Fibroblast of lung (primary cell): Measurements from ENCODE around the gene AP1S3.

ENCODE experiments used
- CTCF ChIP-seq, 2 donors: IDR thresholded peaks in 1 of 2; conservative IDR thresholded peaks in 1 of 2; 1 replicate in 1 of 2; 2 replicates in 1 of 2; pipeline ENCODE4 v1.5.1; 2011 to 2012; ENCODE audit warnings: low read length in 2 of 2, control low read depth in 1 of 2, inconsistent platforms in 1 of 2, low read depth in 1 of 2, mild to moderate bottlenecking in 1 of 2
- EZH2 ChIP-seq: IDR thresholded peaks from 2 replicates; pipeline ENCODE4 v1.5.1; 2012; ENCODE audit warnings: low read length, control low read depth, mild to moderate bottlenecking; ENCODE audit errors: missing control alignments

DNA sequence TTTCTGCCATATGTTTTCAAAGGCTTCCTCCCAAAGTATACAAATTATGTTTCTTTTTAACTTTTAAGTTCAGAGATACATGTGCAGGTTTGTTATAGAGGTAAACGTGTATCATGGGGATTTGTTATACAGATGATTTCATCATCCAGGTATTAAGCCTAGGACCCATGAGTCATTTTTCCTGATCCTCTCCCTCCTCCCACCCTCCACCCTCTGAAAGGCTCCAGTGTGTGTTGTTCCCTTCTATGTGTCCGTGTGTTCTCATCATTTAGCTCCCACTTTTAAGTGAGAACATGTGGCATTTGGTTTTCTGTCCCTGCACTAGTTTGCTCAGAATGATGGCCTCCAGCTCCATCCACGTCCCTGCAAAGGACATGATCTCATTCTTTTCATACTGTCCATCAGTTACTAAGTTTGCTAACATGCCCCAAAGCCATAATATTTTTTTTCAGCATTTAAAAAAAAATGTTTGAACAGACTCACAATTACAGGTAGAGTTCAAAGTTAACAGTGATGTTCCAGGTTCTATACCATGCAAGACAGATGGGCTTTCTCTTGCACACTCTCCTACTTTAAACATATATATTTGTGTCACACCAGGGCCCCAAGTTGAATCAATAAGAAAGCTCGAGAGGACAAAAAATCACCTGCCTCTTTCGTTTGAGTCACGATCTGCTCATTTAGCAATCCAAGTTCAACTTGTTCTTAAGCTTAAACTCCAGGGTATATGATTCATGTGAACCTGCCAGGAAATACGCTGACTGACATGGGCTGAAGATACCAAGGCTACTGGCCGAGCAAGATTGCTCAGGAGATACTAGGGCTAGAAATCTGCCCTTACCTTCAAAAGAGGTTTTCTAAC is 77.6 kb downstream of the AP1S3 start:
- no peak for TF ChIP-seq CTCF (conservative IDR thresholded peaks at IDR 0.05 in 1 of 2, IDR thresholded peaks at IDR 0.05 in 1 of 2; ENCODE audit: low read depth in 1 of 2, low read length in 2 of 2)
- no peak for TF ChIP-seq EZH2
